ENCODE data around the gene TBC1D32.
"Not testable (repeated sequence)": the region's sequence is repeated elsewhere in the genome, so short reads cannot be mapped to it uniquely, and the experiment has no call there.

The TBC1D32 gene

GRCh38 chr6:121222656-121223055 lies 111.6 kb downstream of the TBC1D32 start:
- no peak for DNase-seq

DNA sequence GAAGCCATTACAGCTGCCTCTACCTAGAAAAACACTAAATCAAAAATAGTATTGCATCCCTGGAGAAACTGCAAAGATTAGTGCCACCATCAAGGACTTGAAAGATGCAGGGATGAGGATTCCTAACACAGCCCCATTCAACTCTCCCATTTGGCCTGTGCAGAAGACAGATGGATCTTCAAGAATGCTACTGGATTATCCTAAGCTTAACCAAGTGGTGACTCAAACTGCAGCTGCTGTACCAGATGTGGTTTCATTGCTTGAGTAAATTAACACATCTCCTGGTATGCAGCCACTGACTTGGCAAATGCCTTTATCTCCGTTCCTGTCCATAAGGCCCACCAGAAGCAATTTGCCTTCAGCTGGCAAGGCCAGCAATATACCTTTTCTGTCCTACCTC lies 117.4 kb downstream of the TBC1D32 start:
- DNase-seq, result no peak

- not testable (repeated sequence) for DNase-seq
These were observed 120.9 kb downstream of the TBC1D32 start for GRCh38 chr6:121213341-121213740.

DNA sequence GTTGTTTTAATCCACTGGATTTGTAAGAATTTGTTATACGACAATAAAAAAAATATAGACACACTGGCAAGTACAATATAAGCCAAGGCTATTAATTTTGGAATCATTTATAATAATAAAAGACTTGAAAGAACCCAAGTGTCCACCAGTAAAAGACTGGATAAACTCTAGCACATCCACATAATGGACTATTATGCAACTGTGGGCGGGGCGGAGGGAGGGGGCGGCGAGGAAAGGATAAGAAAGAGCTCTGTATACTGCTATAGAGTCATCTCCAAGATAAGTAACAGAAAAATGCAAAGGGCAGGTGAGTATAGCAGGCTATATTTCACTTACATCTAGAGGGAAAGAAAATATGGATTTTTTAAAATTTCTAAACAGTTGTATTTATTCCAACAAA lies 123.3 kb downstream of the TBC1D32 start:
- DNase-seq, result no peak

DNA sequence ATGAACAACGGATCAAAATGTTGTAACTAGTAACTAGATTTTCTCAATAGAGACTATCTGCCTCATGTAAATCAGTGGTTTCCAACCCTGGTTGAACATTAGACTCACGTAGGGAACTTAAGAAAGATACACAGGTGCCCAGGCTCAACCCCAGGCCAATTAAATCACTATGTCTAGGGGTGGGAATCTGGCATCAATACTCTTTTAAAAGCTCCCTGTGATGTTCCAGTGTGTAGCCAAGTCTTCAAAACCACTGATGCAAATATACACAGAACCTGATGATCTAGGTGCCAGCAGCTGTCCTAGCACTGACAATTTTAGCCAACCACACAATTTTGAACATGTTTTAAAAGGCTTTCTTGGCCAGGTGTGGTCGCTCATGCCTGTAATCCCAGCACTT lies 128.7 kb downstream of the TBC1D32 start:
- no peak for DNase-seq

- no peak for DNase-seq
These were observed 133.2 kb downstream of the TBC1D32 start for GRCh38 chr6:121201105-121201504.

- DNase-seq, result not testable (repeated sequence)
These were observed 138.2 kb downstream of the TBC1D32 start for GRCh38 chr6:121196042-121196441.

- no peak for DNase-seq
These were observed 144.2 kb downstream of the TBC1D32 start for GRCh38 chr6:121190122-121190521.

DNA sequence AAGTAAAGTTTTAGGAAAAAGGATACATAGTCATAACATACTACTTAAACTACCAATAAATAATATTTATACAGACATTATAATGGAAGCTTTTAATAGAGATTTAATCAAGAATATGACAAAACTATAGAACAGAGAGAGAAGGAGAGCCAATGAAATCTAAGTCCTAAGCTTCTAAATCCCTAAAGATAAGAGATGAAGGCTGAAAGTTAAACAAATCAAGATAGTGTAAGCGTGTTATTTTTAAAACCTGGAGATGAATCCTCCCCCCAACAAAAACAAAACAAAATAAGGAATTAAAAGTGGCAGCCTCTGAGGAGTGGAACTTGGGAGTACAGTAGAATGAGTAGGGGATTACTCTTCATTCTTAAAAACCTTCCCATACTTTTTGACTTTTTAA lies 145.9 kb downstream of the TBC1D32 start:
- no peak for DNase-seq

- DNase-seq, result no peak
These were observed 146.5 kb downstream of the TBC1D32 start for GRCh38 chr6:121187833-121188200.

DNA sequence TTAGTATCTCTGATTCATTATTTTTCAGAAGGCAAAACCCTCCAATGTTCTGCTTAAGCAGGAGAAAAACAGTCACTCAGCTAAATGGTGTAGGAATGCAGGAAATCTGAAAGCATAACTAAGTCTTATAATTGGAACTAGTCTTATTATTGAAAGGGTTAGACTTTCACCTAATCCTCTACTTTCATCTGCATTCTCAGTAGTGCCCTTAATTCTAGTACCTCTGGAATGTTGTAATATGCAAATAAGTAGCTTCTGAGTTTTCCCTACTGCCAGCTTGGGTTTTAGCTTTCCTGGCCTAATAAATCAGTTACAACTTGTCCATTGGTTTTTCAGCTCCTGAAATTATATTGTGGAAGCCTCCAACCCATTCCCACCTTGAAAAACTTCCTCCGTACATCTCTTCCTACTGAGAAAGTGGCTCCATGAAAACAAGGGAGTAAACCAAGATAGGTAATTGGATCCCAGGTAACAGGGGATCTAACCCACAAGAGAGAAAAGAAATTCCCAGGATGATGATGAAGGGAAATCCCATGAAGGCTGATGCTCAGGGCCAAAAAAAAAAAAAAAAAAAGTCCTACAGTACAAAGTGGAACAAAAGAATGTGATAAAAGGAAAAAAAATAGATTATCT lies 147.0 kb downstream of the TBC1D32 start:
- DNase-seq, result no peak

- DNase-seq, result no peak
These were observed 150.5 kb downstream of the TBC1D32 start for GRCh38 chr6:121183742-121184141.

DNA sequence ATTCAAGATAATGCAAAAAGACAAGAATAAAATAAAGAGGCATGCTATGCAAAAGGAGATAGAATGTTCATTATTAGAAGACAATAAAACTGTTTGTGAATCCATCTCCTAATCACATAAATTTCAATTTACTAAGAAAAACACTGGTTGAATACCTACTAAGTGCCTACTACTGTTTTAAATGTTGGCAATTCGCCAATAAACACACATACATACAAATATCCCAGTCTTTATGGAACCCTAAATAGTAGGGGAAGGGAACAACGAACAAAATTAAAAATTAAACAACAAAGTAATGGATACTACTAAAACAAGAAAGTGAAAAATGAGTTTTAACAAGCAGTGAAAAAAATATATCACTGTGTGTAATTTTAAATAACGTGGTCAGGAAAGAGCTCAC lies 158.5 kb downstream of the TBC1D32 start:
- no peak for DNase-seq

GRCh38 chr6:121172451-121172850 lies 161.8 kb downstream of the TBC1D32 start:
- DNase-seq, result not testable (repeated sequence)

- no peak for DNase-seq
These were observed 162.4 kb downstream of the TBC1D32 start for GRCh38 chr6:121171879-121172278.

DNA sequence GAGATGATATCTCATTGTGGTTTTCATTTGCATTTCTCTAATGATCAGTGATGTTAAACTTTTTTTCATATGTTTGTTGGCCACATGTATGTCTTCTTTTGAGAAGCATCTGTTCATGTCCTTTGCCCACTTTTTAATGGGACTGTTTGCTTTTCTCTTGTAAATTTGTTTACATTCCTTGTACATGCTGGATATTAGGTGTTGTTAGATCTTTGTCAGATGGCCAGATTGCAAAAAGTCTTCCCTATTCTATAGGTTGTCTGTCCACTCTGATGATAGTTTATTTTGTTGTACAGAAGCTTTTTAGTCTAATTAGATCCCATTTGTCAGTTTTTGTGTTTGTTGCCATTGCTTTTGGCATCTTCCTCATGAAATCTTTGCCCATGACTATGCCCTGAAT lies 172.4 kb downstream of the TBC1D32 start:
- DNase-seq, result no peak

GRCh38 chr6:121160276-121160675 lies 174.0 kb downstream of the TBC1D32 start:
- no peak for DNase-seq

GRCh38 chr6:121158891-121159290 lies 175.4 kb downstream of the TBC1D32 start:
- DNase-seq, result no peak

DNA sequence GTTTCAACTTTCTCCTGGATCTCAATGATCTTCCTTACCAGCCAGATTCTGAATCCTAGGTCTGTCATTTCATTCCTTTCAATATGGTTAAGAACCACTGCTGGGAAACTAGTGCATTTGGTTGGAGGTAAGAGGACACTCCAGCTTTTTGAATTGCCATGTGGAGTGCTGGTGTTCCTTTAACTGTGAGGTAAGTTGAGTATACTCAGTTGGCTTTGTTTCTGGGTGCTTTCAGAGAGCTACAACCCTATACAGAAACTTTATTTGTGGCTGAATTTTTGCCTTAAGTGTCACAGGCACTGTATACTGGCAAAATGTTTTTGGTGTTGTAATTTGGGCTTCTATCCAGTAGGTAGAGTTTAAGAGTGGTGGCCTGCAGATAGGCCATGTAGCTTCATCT lies 175.8 kb downstream of the TBC1D32 start:
- DNase-seq, result no peak

GRCh38 chr6:121157906-121158305 lies 176.4 kb downstream of the TBC1D32 start:
- no peak for DNase-seq

GRCh38 chr6:121143476-121143875 lies 190.8 kb downstream of the TBC1D32 start:
- no peak for DNase-seq

GRCh38 chr6:121142093-121142492 lies 192.2 kb downstream of the TBC1D32 start:
- no peak for DNase-seq

GRCh38 chr6:121135425-121135824 lies 198.9 kb downstream of the TBC1D32 start:
- DNase-seq, result no peak

DNA sequence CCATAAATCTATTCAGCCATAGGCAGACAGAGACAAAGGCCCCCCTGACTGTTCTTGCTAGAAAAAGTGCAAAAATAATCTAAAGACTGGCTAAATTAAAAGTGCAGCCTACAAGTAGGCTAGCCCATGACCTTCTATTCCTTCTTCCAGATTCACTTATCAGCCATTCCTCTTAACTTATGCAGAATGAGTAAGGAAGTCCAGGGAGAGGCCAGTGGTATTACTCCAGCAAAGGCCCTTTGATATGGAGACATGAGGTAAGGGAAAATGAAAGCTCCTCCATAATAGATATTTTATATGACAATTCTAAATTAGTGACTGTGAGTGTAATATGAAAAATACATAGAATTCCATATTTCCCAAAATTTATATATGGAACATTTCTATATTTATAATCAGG lies 199.4 kb downstream of the TBC1D32 start:
- DNase-seq, result no peak

DNA sequence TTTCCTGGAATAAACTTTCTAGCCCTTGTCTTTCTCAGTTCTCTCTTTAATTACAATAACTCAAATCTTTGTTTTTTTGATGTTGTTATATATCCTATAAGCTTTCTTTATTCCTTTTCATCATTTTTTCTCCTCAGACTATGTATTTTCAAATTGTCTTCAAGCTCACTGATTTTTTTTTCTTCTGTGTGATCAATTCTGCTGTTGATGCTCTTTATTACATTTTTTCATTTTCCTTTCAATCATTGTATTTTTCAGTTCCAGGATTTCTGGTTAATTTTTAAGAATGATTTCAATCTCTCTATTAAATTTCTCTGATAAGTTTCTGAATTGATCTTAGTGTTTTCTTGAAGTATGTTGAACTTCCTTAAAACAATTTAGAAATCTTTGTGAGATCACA lies 209.7 kb downstream of the TBC1D32 start:
- DNase-seq, result no peak

- no peak for DNase-seq
These were observed 221.9 kb downstream of the TBC1D32 start for GRCh38 chr6:121112356-121112755.
